Measurements from ENCODE around the gene NTMT1. TPM values are rescaled to one million over a fixed set of nuclear protein-coding genes. Genes with fewer than 3 reads are reported as not detected.
"Not testable (repeated sequence)": the region's sequence is repeated elsewhere in the genome, so short reads cannot be mapped to it uniquely, and the experiment has no call there.

NTMT1 gene
- total RNA-seq, 2 experiments from 2014 or later: 78.8 to 79.4 TPM

DNA sequence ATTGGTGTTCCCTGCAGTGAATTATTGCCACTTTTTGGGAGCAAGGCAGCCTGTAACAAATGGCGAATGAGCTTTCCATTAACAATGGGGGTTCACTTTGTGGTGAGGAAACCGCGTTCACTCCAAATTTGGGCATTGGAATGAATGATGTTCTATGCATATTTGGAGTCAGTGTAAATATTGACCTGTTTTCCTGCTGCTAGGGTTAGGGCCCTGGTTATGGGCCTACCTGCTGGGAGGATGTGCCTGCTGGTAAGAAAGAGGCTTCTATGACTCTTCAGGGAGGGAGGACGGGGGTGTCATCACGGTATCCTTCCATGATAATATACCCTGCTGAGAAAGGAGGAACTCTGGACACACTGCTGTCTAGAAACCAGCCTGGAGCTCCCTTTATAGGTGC, 34.0 kb upstream of the NTMT1 start:
- H3K27me3 Mint-ChIP-seq: no peaks in the 10 kb centered on the region
- H3K4me3 Mint-ChIP-seq: no peak overlapping the region
- H3K27ac Mint-ChIP-seq: no peak overlapping the region
- no peaks in the 10 kb centered on the region for H3K9me3 Mint-ChIP-seq
- H3K36me3 Mint-ChIP-seq: no peaks in the 10 kb centered on the region
- H3K4me1 Mint-ChIP-seq: peaks cover 17% of the 10 kb centered on the region
- DNase-seq: no peak

DNA sequence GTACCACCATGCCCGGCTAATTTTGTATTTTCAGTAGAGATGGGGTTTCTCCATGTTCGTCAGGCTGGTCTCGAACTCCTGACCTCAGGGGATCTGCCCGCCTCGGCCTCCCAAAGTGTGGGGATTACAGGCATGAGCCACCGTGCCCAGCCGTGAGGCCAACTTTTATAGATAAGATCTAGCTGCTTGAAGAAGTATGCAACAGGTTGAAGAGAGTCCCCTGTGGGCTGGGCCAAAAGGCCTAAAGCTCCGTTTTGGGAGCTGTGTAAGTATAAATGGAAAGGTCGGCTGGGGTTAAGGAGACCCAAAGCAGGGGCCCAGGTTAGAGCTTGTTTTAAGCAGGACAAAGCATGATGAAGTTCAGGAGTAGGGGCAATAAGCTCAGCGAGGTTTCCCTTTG, 33.2 kb upstream of the NTMT1 start:
- not testable (repeated sequence) for H3K9me3 Mint-ChIP-seq, H3K4me3 Mint-ChIP-seq, H3K36me3 Mint-ChIP-seq, H3K27me3 Mint-ChIP-seq, DNase-seq, H3K27ac Mint-ChIP-seq
- peaks cover 12% of the 10 kb centered on the region for H3K4me1 Mint-ChIP-seq

DNA sequence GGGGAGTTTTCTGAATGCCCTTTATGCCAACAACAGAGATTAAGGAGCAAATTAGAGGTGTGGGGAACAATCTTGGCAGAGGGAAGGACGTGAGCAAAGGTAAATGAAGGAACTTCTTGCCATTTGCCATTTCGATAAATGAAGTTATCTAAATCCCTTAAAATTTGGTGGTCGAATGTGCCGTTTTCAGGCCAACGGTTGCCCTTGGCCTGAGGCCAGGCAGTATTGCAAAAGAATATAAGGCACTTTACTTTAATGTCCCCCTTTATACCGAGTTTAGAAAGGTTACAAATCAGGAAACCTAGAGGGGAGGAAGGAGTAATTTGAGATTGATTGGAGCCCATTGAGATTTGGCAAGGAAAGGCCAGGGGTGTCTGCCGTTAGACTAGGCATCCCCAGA, 31.3 kb upstream of the NTMT1 start:
- DNase-seq: no peak
- Mint-ChIP-seq H3K27ac (no peak overlapping the region), H3K4me1 (peaks cover 20% of the 10 kb centered on the region), H3K9me3 (no peaks in the 10 kb centered on the region), H3K4me3 (no peak overlapping the region), H3K27me3 (peaks cover 5% of the 10 kb centered on the region), H3K36me3 (no peaks in the 10 kb centered on the region)

DNA sequence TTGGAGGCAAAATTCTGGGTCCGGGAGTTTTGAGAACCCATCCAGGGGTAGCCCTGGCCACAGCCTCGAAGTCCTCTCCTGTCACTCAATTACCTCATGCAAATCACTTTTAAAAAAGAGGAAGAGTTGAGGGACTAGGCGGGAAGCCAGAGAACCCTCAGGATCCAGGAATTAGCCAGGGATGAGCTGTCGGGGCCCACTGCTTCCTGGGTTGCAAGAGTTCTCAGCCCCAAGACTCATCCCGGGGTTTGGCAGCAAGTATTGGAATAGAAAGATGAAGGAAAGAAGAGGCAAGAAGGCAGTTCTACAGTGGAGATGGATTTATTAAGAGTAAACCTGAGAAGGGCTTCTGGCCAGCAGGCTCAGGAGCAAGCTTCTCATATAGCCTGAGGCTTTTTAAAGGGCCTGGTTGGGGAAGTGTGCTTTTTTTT, 30.6 kb upstream of the NTMT1 start:
- no peaks in the 10 kb centered on the region for H3K36me3 Mint-ChIP-seq
- H3K27me3 Mint-ChIP-seq: peaks cover 5% of the 10 kb centered on the region
- H3K4me3 Mint-ChIP-seq: no peak overlapping the region
- peaks cover 20% of the 10 kb centered on the region for H3K4me1 Mint-ChIP-seq
- no peak overlapping the region for H3K27ac Mint-ChIP-seq
- DNase-seq: no peak
- no peaks in the 10 kb centered on the region for H3K9me3 Mint-ChIP-seq

DNA sequence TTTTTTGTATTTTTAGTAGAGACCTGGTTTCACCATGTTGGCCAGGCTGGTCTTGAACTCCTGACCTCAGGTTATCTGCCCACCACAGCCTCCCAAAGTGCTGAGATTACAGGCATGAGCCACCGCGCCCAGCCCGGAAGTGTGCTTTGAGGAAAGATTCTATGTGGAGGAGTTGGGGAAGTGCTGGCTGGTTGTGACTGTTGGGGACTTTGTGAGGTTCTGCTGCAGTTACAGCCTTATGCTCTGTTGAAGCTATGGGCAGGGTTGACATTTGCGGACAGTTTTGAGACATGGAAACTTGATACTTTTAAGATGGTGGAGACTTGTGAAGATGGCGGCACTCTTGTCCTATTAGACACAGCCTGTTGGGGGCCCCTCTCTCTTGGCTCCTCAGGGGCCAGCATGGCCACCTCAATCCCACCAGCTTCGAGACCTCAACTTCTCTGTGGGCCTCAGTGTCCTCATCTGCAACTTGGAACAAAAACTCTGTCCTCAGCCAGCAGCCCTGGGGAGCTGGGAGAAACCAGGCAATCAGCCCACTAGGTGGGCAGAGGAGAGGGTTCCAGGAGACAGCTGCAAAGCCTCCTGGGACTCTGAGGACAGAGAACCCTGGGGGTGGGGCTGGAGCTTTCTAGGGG, 29.9 kb upstream of the NTMT1 start:
- Mint-ChIP-seq H3K27ac (no peak overlapping the region), H3K27me3 (peaks cover 8% of the 10 kb centered on the region), H3K4me1 (peaks cover 20% of the 10 kb centered on the region), H3K36me3 (no peaks in the 10 kb centered on the region), H3K4me3 (no peak overlapping the region), H3K9me3 (no peaks in the 10 kb centered on the region)
- DNase-seq: no peak

DNA sequence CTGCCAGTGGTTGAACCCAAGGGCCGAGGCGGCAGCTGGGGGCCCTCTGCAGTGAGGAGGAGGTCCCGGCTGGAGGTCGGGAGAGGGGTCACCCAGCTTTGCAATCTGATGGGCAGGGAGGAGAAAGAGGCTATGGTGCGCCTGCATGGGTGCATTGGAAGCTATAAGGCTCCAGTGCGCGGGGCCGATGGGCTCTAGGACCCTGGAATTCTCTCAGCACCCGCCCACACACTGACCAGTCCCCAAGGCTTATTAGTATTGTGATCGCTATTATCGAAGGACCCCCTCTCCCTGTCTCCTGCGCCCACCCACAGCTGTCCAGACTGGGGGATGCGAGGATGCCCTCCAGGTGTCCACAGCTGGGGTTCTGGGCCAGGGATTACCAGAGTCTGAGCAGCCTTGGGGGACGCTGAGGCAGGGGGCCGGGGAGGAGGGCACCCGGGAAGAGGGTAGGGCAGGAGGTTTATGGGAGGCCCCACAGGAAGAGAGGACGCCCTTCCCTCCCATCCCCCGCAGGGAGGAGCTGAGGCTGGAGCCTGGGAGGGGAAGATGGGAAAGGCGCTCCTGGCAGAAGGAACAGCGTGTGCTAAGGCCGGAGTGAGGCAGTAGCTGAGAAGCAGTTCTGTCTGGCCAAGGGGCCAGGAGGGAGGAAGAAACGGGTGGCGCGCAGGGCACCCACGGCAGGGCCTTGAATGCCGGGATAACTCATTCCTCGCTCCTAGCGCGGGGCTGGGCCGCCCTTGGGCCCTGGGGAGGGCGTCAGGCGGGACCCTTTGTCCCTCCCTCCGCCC, 29.2 kb upstream of the NTMT1 start:
- Mint-ChIP-seq H3K36me3 (no peaks in the 10 kb centered on the region), H3K27ac (no peak overlapping the region), H3K27me3 (peaks cover 9% of the 10 kb centered on the region), H3K4me3 (no peak overlapping the region), H3K9me3 (no peaks in the 10 kb centered on the region), H3K4me1 (peaks cover 20% of the 10 kb centered on the region)
- no peak for DNase-seq

DNA sequence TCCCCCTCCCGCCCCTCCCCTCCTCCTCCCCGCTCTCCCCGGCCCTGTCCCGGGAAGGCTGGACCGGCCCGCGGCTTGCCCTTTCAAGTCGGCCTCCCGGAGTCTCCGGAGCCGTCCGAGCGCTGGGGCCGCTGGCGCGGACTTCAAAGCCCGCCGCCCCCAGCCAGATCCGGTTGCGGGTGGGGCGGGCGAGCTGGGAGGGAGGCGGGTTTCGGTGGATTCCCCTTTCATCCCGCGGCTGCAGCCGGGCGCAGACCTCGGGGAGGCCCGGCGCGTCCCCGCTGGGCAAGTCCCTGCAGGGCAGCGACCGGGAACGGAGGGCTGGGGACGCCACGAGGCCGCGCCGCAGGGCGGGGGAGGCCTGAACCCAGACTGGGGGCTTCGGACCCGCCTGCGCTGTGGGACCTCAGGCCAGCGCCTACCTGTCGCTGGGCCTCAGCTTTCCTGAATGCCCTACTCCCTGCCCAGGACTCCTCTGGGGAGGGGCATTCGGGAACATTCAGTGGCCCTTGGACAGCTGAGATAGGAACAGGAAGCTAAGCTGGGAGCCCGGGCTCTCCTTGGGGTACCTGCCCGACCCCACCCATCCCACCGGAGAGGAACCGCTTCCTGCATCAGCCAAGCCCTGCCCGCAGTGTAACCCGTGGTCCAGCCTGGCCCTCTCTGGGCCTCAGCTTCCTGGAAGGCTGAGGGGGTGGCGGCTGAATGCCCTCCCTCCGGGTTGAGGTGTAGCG, 28.4 kb upstream of the NTMT1 start:
- Mint-ChIP-seq H3K4me3 (peak overlapping the region; percentile 8), H3K27me3 (peaks cover 9% of the 10 kb centered on the region), H3K4me1 (peaks cover 20% of the 10 kb centered on the region), H3K27ac (no peak overlapping the region), H3K36me3 (no peaks in the 10 kb centered on the region), H3K9me3 (no peaks in the 10 kb centered on the region)
- DNase-seq: peak; percentile 52

DNA sequence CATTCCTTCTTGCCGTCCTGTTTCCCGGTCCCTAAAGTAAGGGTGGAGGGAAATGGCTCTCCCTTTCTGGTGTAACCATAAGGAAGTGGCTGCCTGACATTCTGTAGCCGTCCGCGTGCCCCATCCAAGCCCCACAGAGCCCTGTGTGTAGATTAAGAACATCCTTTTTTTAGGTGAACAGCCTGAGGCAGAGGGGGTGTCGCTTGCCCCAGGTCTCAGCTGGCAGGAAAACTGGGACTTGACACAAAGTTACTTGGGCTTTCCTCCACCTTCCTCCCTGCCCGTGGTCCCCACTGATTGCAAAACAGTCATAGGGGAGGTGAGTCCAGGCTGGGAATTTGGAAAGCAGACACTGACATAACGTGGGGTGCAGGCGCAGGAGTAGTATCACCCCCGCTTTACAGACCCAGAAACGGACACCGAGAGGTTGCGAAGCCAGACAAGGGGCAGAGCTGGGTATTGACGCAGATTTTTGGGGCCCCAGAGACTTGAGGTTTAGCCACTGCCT, 27.8 kb upstream of the NTMT1 start:
- Mint-ChIP-seq H3K36me3 (no peaks in the 10 kb centered on the region), H3K4me1 (peaks cover 23% of the 10 kb centered on the region), H3K4me3 (peak overlapping the region; percentile 8), H3K27me3 (peaks cover 9% of the 10 kb centered on the region), H3K9me3 (no peaks in the 10 kb centered on the region), H3K27ac (no peak overlapping the region)
- DNase-seq: no peak

DNA sequence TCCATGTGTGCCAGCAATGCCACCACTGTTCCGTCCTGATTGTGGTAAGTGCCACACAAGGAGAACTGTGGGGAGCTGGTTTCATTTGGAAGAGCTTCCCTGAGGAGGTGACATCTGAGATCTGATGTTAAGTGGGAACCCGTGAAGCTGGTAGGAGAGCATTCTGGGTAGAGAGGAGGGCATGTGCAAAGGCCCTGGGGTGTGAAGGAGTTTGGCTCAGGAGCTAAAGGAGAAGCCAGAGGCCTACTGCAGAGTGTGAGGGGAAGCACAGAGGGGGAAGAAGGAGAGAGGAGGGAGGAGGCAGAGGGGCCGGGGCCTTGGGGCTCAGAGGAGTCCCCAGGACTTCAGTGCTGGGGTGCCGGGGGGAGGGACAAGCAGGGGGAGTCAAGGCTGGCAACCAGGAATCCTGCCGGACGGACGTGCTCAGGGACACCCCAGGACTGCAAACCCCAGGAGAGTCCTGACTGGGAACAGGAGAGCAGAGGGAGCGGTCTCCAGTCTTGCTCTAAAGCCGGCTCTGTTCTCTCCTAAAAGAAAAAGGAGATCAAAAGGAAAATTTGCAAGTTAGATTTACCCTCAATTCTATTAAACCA, 24.8 kb upstream of the NTMT1 start:
- H3K9me3 Mint-ChIP-seq: no peaks in the 10 kb centered on the region
- no peak overlapping the region for H3K4me3 Mint-ChIP-seq
- H3K27ac Mint-ChIP-seq: no peak overlapping the region
- H3K36me3 Mint-ChIP-seq: no peaks in the 10 kb centered on the region
- H3K27me3 Mint-ChIP-seq: peaks cover 9% of the 10 kb centered on the region
- DNase-seq: no peak
- H3K4me1 Mint-ChIP-seq: peaks cover 27% of the 10 kb centered on the region

DNA sequence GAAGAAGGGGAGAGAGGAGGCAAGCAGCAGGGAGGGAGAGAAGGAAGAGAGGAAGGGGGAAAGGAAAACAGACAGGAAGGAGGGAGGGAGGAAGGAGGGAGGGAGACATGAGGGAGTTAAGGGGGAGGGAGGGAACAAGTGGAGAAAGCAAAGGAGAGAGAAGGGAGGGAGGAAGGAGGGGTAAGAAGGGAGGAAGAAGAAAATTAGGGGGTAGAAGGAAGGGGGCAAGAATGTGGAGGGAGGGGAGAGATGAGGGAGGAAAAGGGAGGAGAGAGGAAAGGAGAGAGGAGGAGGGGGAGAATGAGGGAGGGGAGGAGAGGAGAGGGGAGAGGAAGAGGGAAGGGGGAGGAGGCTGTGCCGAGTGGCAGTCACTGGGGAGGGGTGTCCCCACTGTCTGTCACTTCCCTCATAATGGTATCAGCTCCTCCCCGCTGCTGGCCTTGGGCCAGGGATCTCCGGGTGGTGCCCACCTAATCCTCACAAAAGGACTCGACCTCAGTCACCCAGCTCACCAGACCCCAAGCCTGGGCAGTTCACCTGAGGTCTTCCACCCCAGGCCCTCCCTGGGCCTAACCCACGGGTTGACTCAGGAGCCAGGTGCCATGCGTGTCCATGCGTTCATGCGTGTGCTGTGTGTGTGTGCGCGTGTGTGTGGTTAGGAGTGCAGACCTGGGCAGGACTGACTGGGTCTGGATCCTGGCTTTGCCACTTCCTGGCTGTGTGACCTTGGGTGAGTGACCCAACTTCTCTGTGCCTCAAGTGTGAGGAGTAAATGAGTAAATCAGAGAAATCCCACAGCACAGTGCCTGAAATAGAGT, 23.2 kb upstream of the NTMT1 start:
- Mint-ChIP-seq H3K27me3 (peaks cover 9% of the 10 kb centered on the region), H3K27ac (no peak overlapping the region), H3K36me3 (no peaks in the 10 kb centered on the region), H3K4me1 (peaks cover 29% of the 10 kb centered on the region), H3K9me3 (no peaks in the 10 kb centered on the region), H3K4me3 (no peak overlapping the region)
- no peak for DNase-seq

DNA sequence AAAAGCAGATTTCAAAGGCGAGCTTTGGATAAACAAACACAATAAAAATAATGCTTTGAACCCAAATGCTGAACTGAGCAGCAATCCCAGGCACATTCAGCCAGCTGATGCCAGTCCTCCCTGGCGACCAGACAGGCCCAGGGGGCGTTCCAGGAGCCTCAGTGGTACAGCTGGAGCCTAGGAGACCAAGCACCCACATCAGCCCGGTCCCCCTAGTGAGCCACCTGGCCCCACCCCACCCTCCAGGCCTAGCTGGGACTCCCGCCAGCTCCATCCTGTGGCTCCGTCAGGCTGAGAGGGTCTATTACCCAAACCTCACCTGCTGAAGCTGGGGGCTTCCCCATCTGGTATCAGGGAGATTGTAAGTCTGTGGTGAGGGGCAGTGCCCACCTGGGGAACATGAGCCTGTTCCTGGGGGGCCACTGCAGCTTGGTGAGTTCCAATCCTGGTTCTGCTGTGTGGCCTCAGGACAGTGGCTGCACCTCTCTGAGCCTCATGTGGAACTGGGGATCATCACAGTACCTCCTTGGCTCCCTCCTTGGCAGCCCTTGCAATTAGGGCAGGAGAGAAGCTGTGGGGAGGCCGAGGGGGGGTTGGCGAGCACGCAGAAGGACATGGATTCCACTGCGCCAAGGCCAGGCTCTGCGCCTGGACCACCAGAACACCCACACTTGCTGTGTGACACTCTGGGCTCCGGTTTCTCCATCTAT, 21.8 kb upstream of the NTMT1 start:
- DNase-seq: no peak
- no peaks in the 10 kb centered on the region for H3K36me3 Mint-ChIP-seq
- H3K27me3 Mint-ChIP-seq: peaks cover 3% of the 10 kb centered on the region
- H3K4me3 Mint-ChIP-seq: no peak overlapping the region
- no peak overlapping the region for H3K27ac Mint-ChIP-seq
- no peaks in the 10 kb centered on the region for H3K9me3 Mint-ChIP-seq
- H3K4me1 Mint-ChIP-seq: peaks cover 21% of the 10 kb centered on the region

DNA sequence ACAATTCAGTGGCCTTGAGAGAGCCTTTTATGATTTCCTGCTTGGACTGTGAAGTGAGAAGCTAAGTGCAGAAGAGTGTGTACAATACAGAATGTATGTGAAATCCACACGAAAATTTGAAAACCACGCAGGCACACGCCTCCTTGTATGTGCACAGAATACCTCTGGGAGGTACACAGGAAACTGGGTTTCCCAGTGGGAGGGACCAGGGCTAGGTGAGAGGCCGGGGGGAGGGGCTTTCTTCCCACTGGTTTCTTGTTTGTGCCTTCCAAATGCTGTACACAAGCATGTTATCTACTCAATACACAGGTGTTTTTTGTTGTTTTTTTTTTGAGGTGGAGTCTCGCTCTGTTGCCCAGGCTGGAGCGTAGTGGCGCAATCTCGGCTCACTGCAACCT, 21.2 kb upstream of the NTMT1 start:
- Mint-ChIP-seq H3K9me3 (no peaks in the 10 kb centered on the region), H3K4me1 (peaks cover 24% of the 10 kb centered on the region), H3K27me3 (peaks cover 3% of the 10 kb centered on the region), H3K4me3 (no peak overlapping the region), H3K27ac (no peak overlapping the region), H3K36me3 (no peaks in the 10 kb centered on the region)
- DNase-seq: no peak

DNA sequence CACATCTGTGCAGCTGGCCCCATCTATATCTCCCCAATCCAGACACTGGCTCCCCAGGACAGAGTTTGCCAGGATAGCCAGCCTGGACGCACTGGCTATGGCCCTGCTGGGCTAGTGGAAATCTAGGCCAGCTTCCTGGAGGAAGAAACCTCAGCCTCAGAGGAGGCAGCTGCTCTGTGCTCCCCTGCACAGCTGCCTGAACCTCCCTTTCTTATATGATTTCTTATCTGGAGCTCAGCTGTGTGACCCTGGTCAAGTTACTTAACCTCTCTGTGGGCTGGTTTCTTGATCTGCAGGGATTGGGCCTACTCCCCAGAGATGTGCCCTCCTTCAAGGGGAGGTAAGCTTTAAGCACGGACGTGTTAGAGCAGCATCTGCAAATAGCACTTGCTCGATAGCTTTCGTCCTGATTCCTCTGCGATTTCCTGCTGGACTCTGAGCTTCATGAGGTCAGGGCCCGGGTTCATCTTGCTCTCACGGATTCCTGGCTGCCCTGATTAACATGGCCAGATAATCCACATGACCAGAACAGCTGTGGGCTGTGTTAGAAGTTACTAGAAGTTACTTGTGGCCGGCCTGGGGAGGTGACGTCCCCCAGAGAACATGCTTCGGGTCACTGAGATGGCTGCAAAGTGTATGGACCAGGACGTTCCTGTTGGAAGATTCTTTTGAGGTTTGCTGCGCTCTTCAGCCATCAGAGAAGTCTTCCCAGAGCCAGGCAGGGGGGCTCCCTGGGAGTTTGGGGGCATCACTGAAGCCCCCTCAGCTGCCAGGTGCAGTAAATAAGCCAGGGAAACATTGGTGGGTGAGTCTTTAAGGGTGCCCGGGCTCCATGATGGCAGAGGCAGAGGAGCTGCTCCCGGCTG, 19.6 kb upstream of the NTMT1 start:
- H3K4me3 Mint-ChIP-seq: no peak overlapping the region
- no peak for DNase-seq
- no peaks in the 10 kb centered on the region for H3K9me3 Mint-ChIP-seq
- H3K36me3 Mint-ChIP-seq: no peaks in the 10 kb centered on the region
- H3K27me3 Mint-ChIP-seq: no peaks in the 10 kb centered on the region
- H3K4me1 Mint-ChIP-seq: peaks cover 29% of the 10 kb centered on the region
- H3K27ac Mint-ChIP-seq: no peak overlapping the region
